HepG2 (cell line): Measurements from ENCODE around the gene TUBA4B. TPM values are rescaled to one million over a fixed set of nuclear protein-coding genes. Genes with fewer than 3 reads are reported as not detected.

Experiments used
- TCF7 ChIP-seq: sonication (generic); IDR thresholded peaks from 2 replicates; pipeline ENCODE4 v1.6.1; 2016; ENCODE audit warnings: antibody characterized with exemption, low read depth
- ZNF781 ChIP-seq: sonication (generic); formaldehyde crosslinking; IDR thresholded peaks from 2 replicates; pipeline ENCODE4 v1.5.1; 2020; ENCODE audit warnings: borderline replicate concordance, mild to moderate bottlenecking, missing genetic modification reagents; ENCODE audit errors: not compliant biosample characterization
- polyA plus RNA-seq, 8 experiments: library from polyadenylated mRNA; depleted of rRNA in 3 of 8; stranded (reverse) in 7 of 8; unstranded in 1 of 8; fragments of >200 nt; fragmentation: Illumina TruSeq in 4 of 8; extraction: Trizol in 4 of 8; gene quantifications; 2 replicates each; pipeline versions ENCODE4 v1.2.1 to v1.2.3, GENCODE V29; 2011 to 2016; ENCODE audit warnings: low read depth in 4 of 8, missing spikeins in 1 of 8, mixed read lengths in 1 of 8; ENCODE audit not compliant: insufficient read depth in 1 of 8
- total RNA-seq, 5 experiments: library from RNA; depleted of rRNA; stranded (reverse); fragments of >200 nt; fragmentation: Illumina TruSeq; extraction: Trizol; gene quantifications; 2 replicates each; pipeline ENCODE4 v1.2.3, GENCODE V29; 2016; ENCODE audit warnings: low read depth in 1 of 5
- TF ChIP-seq, protein P1 (sequence below): sonication (generic); formaldehyde crosslinking; IDR thresholded peaks from 2 replicates; pipeline ENCODE4 v1.5.0; 2020; ENCODE audit warnings: mild to moderate bottlenecking, missing genetic modification reagents, borderline replicate concordance
- TF ChIP-seq, protein P2 (sequence below): sonication (generic); formaldehyde crosslinking; IDR thresholded peaks from 2 replicates; pipeline ENCODE4 v1.4.0; 2020; ENCODE audit warnings: missing genetic modification reagents, borderline replicate concordance

Gene TUBA4B
- total and polyA plus RNA-seq, 2 of the 13 experiments (the other 11 are each of a cell fraction or from before 2014, with no cell fraction given) = 0.18 to 0.22 TPM

DNA sequence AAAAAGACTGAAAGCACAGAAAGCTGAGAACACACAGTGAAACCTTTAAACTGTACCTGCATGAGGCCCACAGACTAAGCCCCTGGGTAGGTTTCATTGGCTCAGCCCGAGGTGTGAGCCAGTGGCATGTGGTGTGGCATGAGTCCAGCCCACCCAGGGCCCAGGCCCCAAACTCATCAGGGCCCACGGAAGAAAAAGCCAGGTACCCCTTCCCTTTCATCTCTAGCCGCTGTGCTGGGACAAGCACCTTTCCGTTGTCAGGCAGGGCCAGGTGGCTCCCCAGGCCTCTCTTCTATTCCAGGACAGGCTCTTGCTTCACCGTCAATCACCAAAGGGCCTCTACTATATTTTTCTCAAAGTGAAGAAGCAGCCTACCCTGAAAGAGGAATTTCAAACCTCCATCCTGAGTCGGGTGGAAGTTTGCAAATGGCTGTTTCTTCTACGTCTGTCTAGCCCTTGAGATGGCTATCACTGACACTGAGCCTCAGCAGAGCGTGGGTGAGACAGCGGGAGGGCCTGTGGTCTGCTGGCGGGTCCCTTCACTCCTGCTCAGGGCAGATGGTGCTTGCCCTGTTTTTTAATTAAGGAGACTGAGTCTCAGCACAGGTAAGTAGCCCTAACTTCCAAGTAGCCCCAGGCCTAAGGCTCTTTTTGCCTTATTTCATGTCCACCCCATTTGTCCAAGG, 34.7 kb downstream of the TUBA4B start (continued):
- TF ChIP-seq, protein P1, sequence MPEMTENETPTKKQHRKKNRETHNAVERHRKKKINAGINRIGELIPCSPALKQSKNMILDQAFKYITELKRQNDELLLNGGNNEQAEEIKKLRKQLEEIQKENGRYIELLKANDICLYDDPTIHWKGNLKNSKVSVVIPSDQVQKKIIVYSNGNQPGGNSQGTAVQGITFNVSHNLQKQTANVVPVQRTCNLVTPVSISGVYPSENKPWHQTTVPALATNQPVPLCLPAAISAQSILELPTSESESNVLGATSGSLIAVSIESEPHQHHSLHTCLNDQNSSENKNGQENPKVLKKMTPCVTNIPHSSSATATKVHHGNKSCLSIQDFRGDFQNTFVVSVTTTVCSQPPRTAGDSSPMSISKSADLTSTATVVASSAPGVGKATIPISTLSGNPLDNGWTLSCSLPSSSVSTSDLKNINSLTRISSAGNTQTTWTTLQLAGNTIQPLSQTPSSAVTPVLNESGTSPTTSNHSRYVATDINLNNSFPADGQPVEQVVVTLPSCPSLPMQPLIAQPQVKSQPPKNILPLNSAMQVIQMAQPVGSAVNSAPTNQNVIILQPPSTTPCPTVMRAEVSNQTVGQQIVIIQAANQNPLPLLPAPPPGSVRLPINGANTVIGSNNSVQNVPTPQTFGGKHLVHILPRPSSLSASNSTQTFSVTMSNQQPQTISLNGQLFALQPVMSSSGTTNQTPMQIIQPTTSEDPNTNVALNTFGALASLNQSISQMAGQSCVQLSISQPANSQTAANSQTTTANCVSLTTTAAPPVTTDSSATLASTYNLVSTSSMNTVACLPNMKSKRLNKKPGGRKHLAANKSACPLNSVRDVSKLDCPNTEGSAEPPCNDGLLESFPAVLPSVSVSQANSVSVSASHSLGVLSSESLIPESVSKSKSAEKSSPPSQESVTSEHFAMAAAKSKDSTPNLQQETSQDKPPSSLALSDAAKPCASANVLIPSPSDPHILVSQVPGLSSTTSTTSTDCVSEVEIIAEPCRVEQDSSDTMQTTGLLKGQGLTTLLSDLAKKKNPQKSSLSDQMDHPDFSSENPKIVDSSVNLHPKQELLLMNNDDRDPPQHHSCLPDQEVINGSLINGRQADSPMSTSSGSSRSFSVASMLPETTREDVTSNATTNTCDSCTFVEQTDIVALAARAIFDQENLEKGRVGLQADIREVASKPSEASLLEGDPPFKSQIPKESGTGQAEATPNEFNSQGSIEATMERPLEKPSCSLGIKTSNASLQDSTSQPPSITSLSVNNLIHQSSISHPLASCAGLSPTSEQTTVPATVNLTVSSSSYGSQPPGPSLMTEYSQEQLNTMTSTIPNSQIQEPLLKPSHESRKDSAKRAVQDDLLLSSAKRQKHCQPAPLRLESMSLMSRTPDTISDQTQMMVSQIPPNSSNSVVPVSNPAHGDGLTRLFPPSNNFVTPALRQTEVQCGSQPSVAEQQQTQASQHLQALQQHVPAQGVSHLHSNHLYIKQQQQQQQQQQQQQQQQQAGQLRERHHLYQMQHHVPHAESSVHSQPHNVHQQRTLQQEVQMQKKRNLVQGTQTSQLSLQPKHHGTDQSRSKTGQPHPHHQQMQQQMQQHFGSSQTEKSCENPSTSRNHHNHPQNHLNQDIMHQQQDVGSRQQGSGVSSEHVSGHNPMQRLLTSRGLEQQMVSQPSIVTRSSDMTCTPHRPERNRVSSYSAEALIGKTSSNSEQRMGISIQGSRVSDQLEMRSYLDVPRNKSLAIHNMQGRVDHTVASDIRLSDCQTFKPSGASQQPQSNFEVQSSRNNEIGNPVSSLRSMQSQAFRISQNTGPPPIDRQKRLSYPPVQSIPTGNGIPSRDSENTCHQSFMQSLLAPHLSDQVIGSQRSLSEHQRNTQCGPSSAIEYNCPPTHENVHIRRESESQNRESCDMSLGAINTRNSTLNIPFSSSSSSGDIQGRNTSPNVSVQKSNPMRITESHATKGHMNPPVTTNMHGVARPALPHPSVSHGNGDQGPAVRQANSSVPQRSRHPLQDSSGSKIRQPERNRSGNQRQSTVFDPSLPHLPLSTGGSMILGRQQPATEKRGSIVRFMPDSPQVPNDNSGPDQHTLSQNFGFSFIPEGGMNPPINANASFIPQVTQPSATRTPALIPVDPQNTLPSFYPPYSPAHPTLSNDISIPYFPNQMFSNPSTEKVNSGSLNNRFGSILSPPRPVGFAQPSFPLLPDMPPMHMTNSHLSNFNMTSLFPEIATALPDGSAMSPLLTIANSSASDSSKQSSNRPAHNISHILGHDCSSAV (CRISPR knock-in tag) = no peak
- TF ChIP-seq TCF7 (no peak), ZNF781 (CRISPR knock-in tag) (no peak)
- TF ChIP-seq, protein P2, sequence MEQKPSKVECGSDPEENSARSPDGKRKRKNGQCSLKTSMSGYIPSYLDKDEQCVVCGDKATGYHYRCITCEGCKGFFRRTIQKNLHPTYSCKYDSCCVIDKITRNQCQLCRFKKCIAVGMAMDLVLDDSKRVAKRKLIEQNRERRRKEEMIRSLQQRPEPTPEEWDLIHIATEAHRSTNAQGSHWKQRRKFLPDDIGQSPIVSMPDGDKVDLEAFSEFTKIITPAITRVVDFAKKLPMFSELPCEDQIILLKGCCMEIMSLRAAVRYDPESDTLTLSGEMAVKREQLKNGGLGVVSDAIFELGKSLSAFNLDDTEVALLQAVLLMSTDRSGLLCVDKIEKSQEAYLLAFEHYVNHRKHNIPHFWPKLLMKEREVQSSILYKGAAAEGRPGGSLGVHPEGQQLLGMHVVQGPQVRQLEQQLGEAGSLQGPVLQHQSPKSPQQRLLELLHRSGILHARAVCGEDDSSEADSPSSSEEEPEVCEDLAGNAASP (CRISPR knock-in tag) = no peak
